Thymus (tissue), 11 donors: ENCODE measurements around the gene CUX1. TPM values are rescaled to one million over a fixed set of nuclear protein-coding genes. Genes with fewer than 3 reads are reported as not detected.
"Not testable (repeated sequence)": the region's sequence is repeated elsewhere in the genome, so short reads cannot be mapped to it uniquely, and the experiment has no call there.

Experiments used
- DNase-seq, 9 donors: peaks; one replicate each; pipeline ENCODE4 v3.0.0-alpha.2; 2013; ENCODE audit warnings: low spot score in 9 of 9, low read depth in 6 of 9, missing footprints in 1 of 9
- H3K27ac ChIP-seq, 2 donors: one replicate each; pipeline ENCODE4 v1.5.1; 2013; ENCODE audit warnings: control low read depth in 1 of 2, low read depth in 1 of 2, low read length in 1 of 2, mild to moderate bottlenecking in 1 of 2, moderate library complexity in 1 of 2
- H3K27me3 ChIP-seq, 2 donors: one replicate each; pipeline ENCODE4 v1.5.1; 2013; ENCODE audit warnings: low read length in 1 of 2; ENCODE audit not compliant: control insufficient read depth in 2 of 2, insufficient read depth in 1 of 2
- H3K36me3 ChIP-seq, 2 donors: one replicate each; pipeline ENCODE4 v1.5.1; 2013; ENCODE audit warnings: low read length in 1 of 2, mild to moderate bottlenecking in 1 of 2, moderate library complexity in 1 of 2; ENCODE audit not compliant: control insufficient read depth in 2 of 2, insufficient read depth in 2 of 2
- H3K4me1 ChIP-seq, 2 donors: one replicate each; pipeline ENCODE4 v1.5.1; 2013; ENCODE audit warnings: low read length in 2 of 2; ENCODE audit not compliant: control insufficient read depth in 2 of 2, insufficient read depth in 2 of 2
- H3K4me3 ChIP-seq, 2 donors: one replicate each; pipeline ENCODE4 v1.5.1; 2013; ENCODE audit warnings: low read length in 2 of 2, control low read depth in 1 of 2, mild to moderate bottlenecking in 1 of 2
- H3K9me3 ChIP-seq, 2 donors: one replicate each; pipeline ENCODE4 v1.5.1; 2013; ENCODE audit warnings: low read length in 1 of 2, mild to moderate bottlenecking in 1 of 2; ENCODE audit not compliant: control insufficient read depth in 2 of 2, insufficient read depth in 1 of 2
- WGBS: extraction: QIAGEN DNeasy Blood & Tissue Kit; methylation state at CpG from one replicate; pipeline ENCODE4 v1.1.7; 2013; 5-methylcytosine and 5-hydroxymethylcytosine counted together
- polyA plus RNA-seq: library from polyadenylated mRNA; stranded (reverse); fragments of 200-250 nt; gene quantifications from one replicate; pipeline ENCODE4 v1.2.3, GENCODE V29; 2013
- total RNA-seq: library from RNA; stranded (reverse); fragments of 120-200 nt; gene quantifications from one replicate; pipeline ENCODE4 v1.2.4, GENCODE V29; 2013
- donor health status: healthy.

CUX1 gene
- total and polyA plus RNA-seq, 2 donors = 27.8 to 35.0 TPM

DNA sequence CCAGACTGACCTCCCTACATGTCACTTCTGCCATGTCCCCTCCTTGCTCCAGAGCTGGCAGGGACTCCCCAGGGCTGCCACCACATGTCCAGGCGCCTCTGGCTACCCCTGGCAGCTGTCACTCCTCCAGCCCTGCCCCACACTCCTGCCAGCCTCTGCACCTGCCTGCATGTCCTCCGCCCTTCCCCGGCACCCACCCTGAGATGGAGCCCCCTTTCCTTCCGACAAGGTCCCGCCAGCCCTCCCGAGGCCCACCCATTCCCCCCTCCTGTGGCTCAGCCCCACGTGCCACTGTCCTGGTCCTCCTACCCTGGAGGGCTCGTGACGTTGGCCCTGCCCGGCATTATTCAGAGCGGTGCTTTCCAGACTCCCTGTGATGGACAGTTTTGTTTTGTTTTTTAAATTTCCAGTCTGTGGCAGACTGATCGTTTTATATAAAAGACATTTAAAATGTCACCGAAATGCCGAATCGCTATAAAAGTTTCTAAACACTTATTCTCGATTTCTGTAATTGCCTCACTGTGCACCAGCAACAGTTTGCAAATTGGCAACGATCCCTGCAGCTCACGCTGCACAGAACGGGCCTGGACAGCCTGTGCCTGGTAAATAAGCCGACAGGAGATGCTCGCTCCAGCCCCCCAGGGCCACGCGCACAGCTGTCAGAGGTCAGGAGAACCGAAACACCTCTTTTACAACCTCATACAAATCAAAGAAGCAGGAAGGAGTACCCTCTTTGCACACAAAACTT lies 358.2 kb downstream of the CUX1 start:
- H3K27me3 ChIP-seq = no peaks in the 10 kb centered on the region
- no peak overlapping the region for H3K4me3 ChIP-seq
- no peak for DNase-seq
- H3K36me3 ChIP-seq = peaks cover 61 to 82% of the 10 kb centered on the region in 2 donors
- H3K4me1 ChIP-seq = peaks cover 0 to 5% of the 10 kb centered on the region in 2 donors
- no peaks in the 10 kb centered on the region for H3K9me3 ChIP-seq
- peak overlapping the region; percentile 11 to 77 for H3K27ac ChIP-seq
- 92% methylated on average over 24 of the region's 24 CpGs for WGBS

DNA sequence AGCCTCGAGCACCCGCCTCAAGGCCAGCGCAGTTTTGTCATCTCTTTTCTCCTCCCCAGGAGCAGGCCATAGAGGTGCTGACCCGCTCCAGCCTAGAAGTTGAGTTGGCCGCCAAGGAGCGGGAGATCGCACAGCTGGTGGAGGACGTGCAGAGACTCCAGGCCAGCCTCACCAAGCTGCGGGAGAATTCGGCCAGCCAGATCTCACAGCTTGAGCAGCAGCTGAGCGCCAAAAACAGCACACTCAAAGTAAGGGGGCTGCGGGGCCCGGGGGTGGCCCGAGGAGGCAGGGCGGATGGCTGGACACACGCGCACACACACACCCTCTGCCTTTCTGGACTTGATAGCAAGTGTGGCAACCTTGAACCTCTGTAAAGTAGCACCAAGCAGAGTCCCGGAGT lies 361.0 kb downstream of the CUX1 start:
- peaks cover 60 to 76% of the 10 kb centered on the region in 2 donors for H3K36me3 ChIP-seq
- no peaks in the 10 kb centered on the region for H3K9me3 ChIP-seq
- no peak overlapping the region for H3K4me3 ChIP-seq
- WGBS = 93% methylated on average over 18 of the region's 18 CpGs
- DNase-seq = no peak
- no peak overlapping the region for H3K27ac ChIP-seq
- H3K27me3 ChIP-seq = no peaks in the 10 kb centered on the region
- H3K4me1 ChIP-seq = peaks cover 0 to 3% of the 10 kb centered on the region in 2 donors

DNA sequence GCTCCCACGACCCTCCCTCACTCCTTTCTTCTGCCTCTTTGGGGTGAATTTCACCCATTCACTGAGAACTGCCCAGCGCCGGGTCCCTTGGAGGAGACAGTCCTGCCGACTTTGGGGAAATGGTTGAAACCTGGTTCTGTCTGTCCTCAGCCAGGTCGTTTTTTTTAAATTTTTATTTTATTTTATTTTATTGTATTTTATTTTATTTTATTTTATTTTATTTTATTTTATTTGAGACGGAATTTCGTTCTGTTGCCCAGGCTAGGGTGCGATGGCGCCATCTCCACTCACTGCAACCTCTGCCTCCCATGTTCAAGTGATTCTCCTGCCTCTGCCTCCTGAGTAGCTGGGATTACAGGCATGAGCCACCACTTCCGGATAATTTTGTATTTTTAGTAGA lies 363.3 kb downstream of the CUX1 start:
- no peaks in the 10 kb centered on the region for H3K9me3 ChIP-seq
- 96% methylated on average over 10 of the region's 10 CpGs for WGBS
- peaks cover 66 to 80% of the 10 kb centered on the region in 2 donors for H3K36me3 ChIP-seq

DNA sequence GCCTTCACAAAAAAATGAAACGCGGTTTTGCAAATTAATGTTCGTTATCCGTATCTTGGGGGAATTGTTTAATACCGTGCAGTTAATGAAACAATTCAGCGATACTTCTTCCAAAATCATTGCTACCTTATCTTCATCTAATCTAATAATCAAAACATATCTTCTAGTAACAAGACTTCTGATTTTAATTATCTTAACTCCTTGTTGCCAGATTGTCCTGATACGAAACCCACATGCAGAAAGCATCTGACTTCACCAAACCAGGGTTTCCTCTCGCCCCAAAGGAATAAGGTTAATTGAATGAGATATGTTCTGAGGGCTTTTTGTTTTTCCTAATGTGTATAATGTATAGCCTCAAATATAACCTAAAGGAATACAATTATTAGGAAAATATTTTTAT lies 364.1 kb downstream of the CUX1 start:
- no peak overlapping the region for H3K4me3 ChIP-seq
- H3K9me3 ChIP-seq = no peaks in the 10 kb centered on the region
- 99% methylated on average over 8 of the region's 8 CpGs for WGBS
- no peak overlapping the region for H3K27ac ChIP-seq
- DNase-seq = no peak
- H3K27me3 ChIP-seq = no peaks in the 10 kb centered on the region
- H3K36me3 ChIP-seq = peaks cover 69 to 82% of the 10 kb centered on the region in 2 donors
- peaks cover 0 to 4% of the 10 kb centered on the region in 2 donors for H3K4me1 ChIP-seq

More for the DNA sequence above, 363.3 kb downstream of the CUX1 start:
- no peak for DNase-seq
- Histone ChIP-seq H3K4me3 (no peak overlapping the region), H3K27ac (no peak overlapping the region), H3K27me3 (no peaks in the 10 kb centered on the region), H3K4me1 (peaks cover 0 to 4% of the 10 kb centered on the region in 2 donors)

DNA sequence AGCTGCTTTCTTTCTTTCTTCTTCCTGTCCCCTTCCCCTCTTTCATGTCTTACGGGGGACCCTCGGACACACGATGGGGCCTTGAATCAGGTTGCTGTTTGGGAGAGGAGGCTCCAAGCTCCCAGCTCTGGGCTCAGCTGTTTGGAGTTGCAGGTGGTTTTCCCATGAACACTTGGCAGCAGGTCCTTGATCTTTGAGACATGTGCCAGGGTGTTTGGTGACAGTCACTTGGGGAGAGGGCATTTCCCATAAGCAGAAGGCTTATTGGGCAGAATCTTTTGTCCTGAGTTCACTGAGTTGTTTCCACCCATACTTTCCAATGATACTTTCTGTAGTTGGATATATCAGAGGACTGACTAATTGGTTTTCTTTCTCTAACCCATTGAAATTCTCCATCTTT lies 364.6 kb downstream of the CUX1 start:
- WGBS = 98% methylated on average over 3 of the region's 3 CpGs
- Histone ChIP-seq H3K9me3 (no peaks in the 10 kb centered on the region), H3K4me3 (no peak overlapping the region), H3K27ac (no peak overlapping the region), H3K27me3 (no peaks in the 10 kb centered on the region), H3K36me3 (peaks cover 69 to 80% of the 10 kb centered on the region in 2 donors), H3K4me1 (peaks cover 0 to 4% of the 10 kb centered on the region in 2 donors)
- DNase-seq = no peak

DNA sequence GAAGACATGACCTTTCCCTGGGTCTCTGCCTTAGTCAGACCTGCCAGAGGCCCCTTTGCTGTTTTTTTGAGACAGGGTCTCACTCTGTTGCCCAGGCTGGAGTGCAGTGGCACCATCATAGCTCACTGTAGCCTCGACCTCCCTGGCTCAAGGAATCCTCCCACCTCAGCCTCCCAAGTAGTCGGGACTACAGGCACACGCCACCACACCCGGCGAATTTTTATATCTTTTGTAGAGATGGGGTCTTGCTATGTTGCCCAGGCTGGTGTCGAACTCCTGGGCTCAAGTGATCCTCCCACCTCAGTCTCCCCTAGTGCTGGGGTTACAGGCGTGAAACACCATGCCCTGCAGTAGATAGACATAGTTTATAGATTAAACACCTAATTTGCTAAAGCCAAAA lies 366.4 kb downstream of the CUX1 start:
- Histone ChIP-seq H3K36me3 (peaks cover 61 to 74% of the 10 kb centered on the region in 2 donors), H3K27ac (peak overlapping the region in 1 of 2 donors; percentile 17)
- WGBS = 99% methylated on average over 7 of the region's 7 CpGs
- not testable (repeated sequence) for H3K4me1 ChIP-seq, DNase-seq, H3K27me3 ChIP-seq, H3K9me3 ChIP-seq, H3K4me3 ChIP-seq

DNA sequence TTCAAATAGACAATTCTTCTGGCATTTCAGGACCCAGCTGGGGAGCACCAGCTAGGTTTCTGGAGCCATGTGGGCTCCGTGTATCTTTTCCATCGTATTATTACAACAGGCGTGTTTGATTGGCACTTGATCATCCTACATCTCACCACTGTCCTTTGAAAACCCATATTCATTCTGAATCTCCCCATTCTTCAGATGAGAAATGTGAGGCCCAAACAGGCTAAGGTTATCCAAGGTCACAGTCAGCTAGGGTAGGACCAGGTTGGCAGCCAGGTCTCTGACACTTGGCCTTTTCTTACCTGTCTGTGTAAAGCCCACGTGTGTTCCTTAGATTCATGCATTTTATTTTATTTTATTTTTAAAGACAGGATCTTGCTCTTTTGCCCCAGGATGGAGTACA lies 366.9 kb downstream of the CUX1 start:
- Histone ChIP-seq H3K4me1 (peaks cover 0 to 6% of the 10 kb centered on the region in 2 donors), H3K36me3 (peaks cover 60 to 75% of the 10 kb centered on the region in 2 donors), H3K27me3 (no peaks in the 10 kb centered on the region), H3K27ac (no peak overlapping the region), H3K9me3 (no peaks in the 10 kb centered on the region), H3K4me3 (no peak overlapping the region)
- DNase-seq = no peak
- 98% methylated on average over 4 of the region's 4 CpGs for whole genome bisulfite sequencing

DNA sequence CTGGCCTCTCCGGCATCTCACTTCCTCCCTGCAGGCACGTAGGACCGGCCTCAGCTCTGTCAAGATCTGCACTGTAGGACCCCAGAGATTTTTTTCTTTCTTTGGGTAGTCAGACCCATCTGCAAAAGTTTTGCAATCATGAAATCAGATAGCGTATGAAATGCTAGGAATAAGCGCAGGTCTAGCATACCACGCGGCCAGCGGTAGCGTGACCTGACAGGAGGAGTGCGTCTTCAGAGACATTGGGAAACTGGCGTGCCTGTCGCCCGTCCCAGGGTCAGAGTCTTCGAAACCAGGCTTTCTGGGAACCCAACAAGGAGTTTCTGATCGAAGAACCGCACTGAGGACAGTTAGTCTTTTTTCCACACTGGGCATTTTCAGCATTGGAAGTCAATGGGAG lies 368.4 kb downstream of the CUX1 start:
- Histone ChIP-seq H3K27me3 (no peaks in the 10 kb centered on the region), H3K36me3 (peaks cover 68 to 75% of the 10 kb centered on the region in 2 donors), H3K9me3 (no peaks in the 10 kb centered on the region), H3K4me3 (no peak overlapping the region), H3K27ac (peak overlapping the region; percentile 33 to 66), H3K4me1 (peaks cover 0 to 6% of the 10 kb centered on the region in 2 donors)
- no peak for DNase-seq
- 95% methylated on average over 16 of the region's 16 CpGs for WGBS

DNA sequence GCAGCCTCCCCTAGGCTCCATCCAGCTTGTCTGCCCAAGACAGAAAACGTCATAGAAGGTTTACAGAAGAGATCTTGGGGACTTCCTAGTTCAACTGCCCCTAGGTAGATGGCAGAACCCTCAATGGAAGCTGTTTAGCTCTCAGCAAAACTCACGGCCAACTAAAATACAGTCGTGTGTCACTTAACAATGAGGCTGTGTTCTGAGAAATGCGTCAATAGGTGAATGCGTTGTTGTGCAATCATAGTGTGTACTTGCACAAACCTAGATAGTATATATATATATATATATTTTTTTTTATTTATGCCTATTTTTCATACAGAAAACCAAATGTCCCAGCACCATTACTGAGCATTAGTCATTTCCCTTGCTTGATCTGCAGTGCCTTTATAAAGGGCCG lies 368.9 kb downstream of the CUX1 start:
- Histone ChIP-seq H3K27me3 (no peaks in the 10 kb centered on the region), H3K4me3 (no peak overlapping the region), H3K4me1 (peaks cover 0 to 6% of the 10 kb centered on the region in 2 donors), H3K27ac (peak overlapping the region; percentile 33 to 58), H3K36me3 (peaks cover 66 to 75% of the 10 kb centered on the region in 2 donors), H3K9me3 (no peaks in the 10 kb centered on the region)
- 93% methylated on average over 6 of the region's 6 CpGs for WGBS
- no peak for DNase-seq
